GM03348 (cell line): Measurements from ENCODE around the gene PWWP2B.
"Not testable (repeated sequence)": the region's sequence is repeated elsewhere in the genome, so short reads cannot be mapped to it uniquely, and the experiment has no call there.

Source experiments
- DNase-seq: peaks from one replicate; pipeline ENCODE4 v3.0.0; 2012; ENCODE audit warnings: low spot score

Gene PWWP2B

DNA sequence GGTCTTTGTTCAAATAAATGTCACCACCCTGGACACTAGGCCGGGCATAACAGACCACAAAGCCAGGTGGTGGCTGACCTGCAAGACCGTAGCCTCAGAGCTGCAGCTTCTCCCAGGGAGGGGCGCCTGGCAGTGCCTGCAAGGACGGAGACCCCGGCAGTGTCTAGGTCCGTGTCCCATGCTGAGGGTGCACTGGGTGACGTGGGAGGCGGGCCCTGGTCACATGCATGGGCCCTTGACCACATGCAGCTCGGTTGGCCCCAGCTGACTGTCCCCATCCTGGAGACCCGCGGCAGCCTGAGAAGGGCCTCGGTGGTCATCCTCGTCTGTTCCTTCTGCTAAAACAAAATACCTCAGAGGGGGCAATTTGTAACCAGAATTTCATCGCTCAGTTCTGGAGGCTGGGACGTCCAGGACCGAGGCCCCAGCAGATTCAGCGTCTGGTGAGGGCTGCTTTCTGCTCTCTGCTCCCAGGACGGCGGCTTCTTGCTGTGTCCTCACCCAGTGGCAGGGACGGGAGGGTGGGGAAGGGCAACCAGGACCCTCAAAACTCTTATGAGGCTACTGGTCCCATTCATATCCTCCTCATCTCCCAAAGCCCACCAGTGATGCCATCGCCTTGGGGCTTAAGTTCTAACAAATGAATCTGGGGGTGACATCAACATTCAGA lies 36.8 kb downstream of the PWWP2B start:
- no peak for DNase-seq

- DNase-seq: no peak
Measured at GRCh38 chr10:132434405-132435005, 37.5 kb downstream of the PWWP2B start.

GRCh38 chr10:132435320-132435719 lies 38.3 kb downstream of the PWWP2B start:
- not testable (repeated sequence) for DNase-seq

DNA sequence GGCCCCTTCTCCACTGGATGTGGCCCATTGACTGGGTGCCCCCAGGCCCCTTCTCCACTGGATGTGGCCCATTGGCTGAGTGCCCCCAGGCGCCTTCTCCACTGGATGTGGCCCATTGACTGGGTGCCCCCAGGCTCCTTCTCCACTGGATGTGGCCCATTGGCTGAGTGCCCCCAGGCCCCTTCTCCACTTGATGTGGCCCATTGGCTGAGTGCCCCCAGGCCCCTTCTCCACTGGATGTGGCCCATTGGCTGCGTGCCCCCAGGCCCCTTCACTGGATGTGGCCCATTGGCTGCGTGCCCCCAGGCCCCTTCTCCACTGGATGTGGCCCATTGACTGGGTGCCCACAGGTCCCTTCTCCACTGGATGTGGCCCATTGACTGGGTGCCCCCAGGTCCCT lies 39.1 kb downstream of the PWWP2B start:
- not testable (repeated sequence) for DNase-seq

DNA sequence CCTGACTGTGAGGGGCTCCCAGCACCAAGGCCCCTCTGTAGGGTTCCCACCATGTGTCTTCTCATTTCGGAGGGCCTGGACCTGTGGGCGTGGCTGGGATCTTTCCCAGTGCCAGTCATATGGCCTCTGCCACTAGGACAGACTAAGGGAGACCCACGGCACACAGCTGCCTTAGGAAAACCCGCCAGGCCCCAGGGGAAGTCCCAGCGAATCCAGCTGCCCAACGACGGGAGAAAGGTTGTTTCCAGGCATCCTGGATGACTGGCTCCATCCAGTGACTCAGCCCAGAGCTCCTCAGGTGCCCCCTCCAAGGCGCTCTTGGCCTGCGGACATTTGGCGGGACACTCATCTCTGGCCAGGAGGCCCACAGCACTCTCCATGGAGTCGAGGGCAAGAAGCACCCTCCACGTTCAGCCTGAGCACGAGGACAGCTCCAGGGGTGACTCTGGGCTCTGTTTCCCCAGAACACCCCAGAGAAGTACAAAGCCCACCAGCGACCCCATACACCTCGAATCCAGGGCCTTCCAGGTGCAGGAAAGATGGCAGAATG lies 39.9 kb downstream of the PWWP2B start:
- no peak for DNase-seq

GRCh38 chr10:132437541-132437950 lies 40.5 kb downstream of the PWWP2B start:
- DNase-seq: no peak

DNA sequence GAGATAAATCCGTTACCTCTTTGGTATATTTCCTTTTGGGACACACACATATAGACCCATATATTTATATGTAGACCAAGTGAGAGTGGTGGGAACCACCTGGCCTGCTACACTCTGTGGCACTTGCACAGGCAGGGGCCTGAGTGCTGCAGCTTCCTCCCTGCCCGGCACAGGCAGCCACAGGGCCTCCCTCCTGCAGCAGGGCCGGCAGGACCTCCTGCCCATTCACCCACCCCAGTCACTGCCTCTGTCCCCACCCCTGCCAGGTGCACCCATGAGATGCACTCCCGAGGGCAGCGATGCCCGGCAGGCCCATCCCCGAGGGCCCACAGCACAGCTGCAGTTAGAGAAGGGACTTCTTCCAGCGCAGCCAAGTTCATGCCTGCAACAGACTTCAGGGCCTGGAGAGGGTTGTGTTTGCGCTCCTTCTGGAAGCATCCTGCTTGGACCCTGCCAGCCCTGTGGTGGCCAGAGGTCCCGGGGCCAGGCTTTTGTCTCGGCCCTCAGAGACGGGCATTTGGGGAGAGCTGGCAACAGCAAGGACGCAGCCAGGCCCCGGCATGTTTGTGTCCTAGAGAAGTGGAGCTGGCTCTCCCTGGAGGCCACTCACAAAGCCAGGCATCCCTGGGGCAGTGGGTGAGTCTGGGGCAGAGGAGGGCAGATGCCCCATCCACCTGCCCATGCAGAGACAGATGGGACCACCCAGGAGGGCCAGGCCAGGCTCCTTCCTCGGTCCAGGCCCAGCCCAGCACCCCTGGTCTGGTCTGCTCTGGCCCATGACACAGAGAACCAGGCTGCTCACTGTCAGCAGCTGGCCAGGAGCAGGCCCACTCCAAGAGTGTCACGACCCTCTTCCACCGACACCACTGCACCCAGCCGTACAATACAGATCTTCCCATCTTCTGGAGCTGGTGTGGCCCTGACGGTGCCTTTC lies 41.4 kb downstream of the PWWP2B start:
- DNase-seq: no peak

DNA sequence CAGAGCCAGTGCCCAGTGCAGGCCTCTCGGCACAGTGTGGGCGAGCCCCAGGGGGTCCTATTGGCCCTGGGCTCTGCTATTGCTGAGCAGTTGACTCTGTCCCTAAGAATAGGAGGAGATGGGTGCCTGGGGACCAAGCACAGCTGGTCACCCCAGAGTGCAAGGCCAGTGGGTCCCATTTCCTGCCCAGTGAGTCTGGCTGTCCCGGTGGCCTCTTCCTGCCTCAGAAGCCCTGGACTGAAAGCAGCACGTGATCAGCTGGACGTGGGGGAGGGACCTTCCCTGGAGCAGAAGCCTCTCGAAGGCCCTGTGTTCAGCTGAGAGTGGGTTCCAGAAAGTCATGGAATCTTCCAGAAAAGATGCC lies 42.0 kb downstream of the PWWP2B start:
- no peak for DNase-seq

DNA sequence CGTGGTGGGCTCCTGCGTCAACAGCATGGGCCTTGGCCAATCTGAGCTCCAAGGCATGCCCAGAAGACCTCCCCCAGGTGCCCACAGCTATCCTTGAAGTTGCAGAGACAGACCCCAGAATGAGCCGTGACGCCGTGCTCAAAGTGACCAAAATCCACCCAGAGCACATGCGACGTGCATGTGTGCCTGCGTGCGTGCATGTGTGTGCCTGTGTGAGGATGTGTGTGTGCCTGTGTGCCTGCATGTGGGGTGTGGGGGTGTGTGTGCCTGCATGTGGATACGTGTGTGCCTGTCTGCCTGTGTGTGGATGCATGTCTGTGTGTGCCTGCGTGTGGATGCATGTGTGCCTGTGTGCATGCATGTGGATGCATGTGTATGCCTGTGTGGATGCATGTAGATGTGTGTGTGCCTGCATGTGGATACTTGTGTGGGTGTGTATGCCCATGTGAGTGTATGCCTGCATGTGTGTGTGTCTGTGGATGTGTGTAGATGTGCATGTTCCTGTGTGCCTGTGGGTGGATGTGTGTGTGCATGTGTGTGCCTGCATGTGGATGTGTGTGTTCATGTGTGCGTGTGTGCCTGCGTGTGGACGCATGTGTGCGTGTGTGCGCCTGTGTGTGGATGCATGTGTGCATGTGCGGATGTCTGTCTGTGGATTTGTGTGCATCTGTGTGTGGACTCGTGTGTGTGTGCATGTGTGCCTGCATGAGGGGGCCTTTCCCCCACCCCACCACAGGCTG lies 42.6 kb downstream of the PWWP2B start:
- DNase-seq: no peak

DNA sequence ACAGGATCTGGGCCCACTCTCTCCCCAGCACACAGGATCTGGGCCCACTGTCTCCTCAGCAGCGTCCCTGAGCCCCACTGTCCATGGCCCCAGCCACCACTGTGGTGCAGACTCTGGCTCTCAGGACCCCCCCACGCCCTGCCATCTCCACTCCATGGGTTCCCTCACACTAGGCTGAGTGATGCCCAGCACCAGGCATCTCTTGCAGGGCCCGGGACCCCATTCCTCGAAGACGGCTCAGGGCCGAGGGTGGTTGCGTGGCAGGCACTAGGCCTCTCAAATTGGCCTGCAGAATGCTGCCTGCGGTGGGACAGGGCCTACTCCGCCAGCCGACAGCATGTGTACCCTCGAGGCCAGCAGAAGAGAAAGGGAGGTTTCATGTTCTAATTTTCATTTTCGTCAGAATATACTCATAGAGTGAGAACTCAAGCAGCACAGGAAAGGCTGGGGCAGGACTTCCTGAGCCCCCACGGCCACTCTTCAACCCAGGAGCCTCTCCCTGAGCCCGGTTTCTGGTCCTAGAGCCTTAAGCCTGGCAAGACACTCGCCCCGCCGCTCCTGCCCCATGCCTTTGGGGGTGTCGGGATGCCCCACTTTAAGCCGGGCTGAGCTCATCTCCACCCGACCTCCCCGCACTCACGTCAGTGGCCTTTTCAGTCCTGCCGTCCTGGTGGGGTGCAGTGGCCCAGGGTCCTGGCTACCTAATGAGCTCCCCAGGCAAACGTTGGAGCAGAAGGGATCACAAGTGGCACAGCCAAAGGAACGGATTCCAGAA lies 44.0 kb downstream of the PWWP2B start:
- no peak for DNase-seq

DNA sequence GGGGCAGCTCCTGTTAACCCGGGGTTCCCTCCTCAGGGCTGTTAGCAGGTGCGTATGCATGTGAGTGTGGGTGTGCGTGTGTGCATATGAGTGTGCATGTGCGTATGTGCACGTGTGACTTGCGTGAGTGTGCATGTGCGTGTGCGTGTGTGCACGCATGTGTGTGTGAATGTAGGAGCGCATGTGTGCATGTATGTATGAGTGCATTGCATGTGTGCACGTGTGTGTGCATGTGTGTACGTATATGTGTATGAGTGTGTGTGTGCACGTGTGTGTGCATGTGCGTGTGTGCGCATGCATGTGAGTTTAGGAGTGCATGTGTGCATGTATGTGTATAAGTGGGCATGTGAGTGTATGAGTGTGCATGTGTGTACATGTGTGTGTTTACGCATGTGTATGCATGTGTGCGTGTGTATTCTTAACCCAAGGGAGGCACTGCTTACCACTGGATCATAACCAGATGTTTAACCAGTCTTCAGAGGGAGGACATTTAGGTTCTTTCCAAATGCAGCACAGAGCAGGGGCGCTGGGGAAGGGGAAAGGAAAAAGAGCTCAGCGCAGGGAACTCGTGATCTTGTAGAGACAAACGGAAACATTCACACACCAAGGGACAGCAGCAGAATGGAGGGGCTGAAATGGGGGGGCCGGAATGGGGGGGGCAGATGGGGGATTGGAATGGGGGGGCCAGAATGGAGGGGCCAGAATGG lies 45.0 kb downstream of the PWWP2B start:
- no peak for DNase-seq

DNA sequence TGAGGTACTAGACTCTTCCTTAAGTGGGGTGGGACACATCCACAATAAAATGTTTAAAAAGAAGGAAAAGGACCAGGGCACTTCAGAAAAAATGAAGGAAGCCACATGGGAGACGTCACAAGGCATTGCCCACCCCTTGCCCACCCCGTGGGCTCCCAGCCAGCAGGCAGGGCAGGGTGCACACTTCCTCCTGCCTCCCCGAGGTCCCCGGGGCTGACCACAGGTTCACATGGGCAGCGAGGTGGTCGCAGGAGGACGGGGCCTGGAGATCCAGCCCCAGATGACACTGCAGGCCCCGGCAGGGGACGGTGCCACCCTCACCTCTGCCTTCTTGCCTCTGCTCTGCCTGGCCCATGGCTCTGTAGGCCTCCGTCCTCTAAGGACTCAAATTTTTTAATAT lies 45.6 kb downstream of the PWWP2B start:
- DNase-seq: no peak

- DNase-seq: peak; percentile 86
Measured at GRCh38 chr10:132443605-132443982, 46.6 kb downstream of the PWWP2B start.

GRCh38 chr10:132443983-132444876 lies 47.2 kb downstream of the PWWP2B start:
- DNase-seq: no peak

DNA sequence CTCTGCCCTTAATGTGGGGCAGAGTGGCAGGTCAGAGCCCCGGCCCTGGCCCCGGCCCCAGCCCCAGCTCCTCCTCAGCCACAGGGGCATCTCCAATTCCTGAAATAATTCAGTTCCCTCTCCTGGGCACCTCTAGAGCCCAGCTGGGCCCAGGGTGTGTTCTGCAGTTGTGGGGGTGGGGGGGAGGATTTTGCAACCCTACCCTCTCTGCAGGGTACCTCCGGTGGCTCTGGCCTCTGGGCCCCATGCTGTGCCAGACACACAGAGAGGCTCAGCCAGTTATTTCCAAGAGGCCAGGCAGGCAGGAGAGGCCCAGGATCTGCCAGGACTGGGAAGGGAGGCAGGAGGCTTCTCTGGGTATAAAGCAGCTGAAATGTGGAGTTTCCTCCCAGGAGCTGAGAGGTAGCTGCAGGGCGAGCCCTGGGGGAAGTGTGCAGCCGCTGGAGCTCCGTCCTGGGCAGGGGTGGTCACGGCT lies 47.9 kb downstream of the PWWP2B start:
- DNase-seq: no peak

- no peak for DNase-seq
Measured at GRCh38 chr10:132445516-132446194, 48.7 kb downstream of the PWWP2B start.

GRCh38 chr10:132446195-132446581 lies 49.2 kb downstream of the PWWP2B start:
- no peak for DNase-seq

- DNase-seq: peak; percentile 47
Measured at GRCh38 chr10:132446661-132447445, 49.9 kb downstream of the PWWP2B start.
